Stomach (tissue), 9 donors: ENCODE data around the gene SMC1B. TPM values are rescaled to one million over a fixed set of nuclear protein-coding genes. Genes with fewer than 3 reads are reported as not detected.
"Not testable (repeated sequence)": the region's sequence is repeated elsewhere in the genome, so short reads cannot be mapped to it uniquely, and the experiment has no call there.

ENCODE experiments used
- DNase-seq, 2 donors: peaks; one replicate each; pipeline versions ENCODE4 v3.0.0 to v3.0.0-alpha.2; 2013 to 2019
- H3K27ac ChIP-seq, 5 donors: fragments of 200-600 bp in 4 of 5; sonication (generic) in 4 of 5; one replicate each; pipeline ENCODE4 v1.5.1; 2013 to 2019; ENCODE audit warnings: mild to moderate bottlenecking in 1 of 5, moderate library complexity in 1 of 5
- H3K27me3 ChIP-seq, 3 donors: fragments of 200-600 bp; sonication (generic); one replicate each; pipeline ENCODE4 v1.5.1; 2017 to 2019; ENCODE audit warnings: mixed run types in 1 of 3
- H3K36me3 ChIP-seq, 4 donors: fragments of 200-600 bp; sonication (generic); 1 replicate in 3 of 4; 2 replicates in 1 of 4; pipeline ENCODE4 v1.5.1; 2016 to 2019
- H3K4me1 ChIP-seq, 4 donors: fragments of 200-600 bp; sonication (generic); one replicate each; pipeline ENCODE4 v1.5.1; 2016 to 2019
- H3K4me3 ChIP-seq, 4 donors: fragments of 200-600 bp; sonication (generic) in 3 of 4; one replicate each; pipeline ENCODE4 v1.5.1; 2016 to 2019; ENCODE audit warnings: mild to moderate bottlenecking in 1 of 4
- H3K9me3 ChIP-seq, 4 donors: fragments of 200-600 bp; sonication (generic); one replicate each; pipeline ENCODE4 v1.5.1; 2016 to 2019
- CTCF ChIP-seq, 7 experiments: fragments of 450-650 bp in 4 of 7; fragments of 200-600 bp in 3 of 7; sonication (generic) in 3 of 7; IDR thresholded peaks; one replicate each; pipeline ENCODE4 v1.5.1; 2016 to 2019; ENCODE audit warnings: antibody characterized with exemption in 7 of 7, control low read depth in 2 of 7, mild to moderate bottlenecking in 1 of 7
- EP300 ChIP-seq: sonication (generic); formaldehyde crosslinking; IDR thresholded peaks from one replicate; pipeline ENCODE4 v1.6.1; 2017; ENCODE audit warnings: antibody characterized with exemption
- POLR2A ChIP-seq, 4 donors: fragments of 450-650 bp; IDR thresholded peaks; one replicate each; pipeline ENCODE4 v1.6.1; 2016; ENCODE audit warnings: antibody characterized with exemption in 4 of 4, control low read depth in 2 of 4, mild to moderate bottlenecking in 1 of 4, moderate library complexity in 1 of 4
- POLR2AphosphoS5 ChIP-seq, 3 donors: sonication (generic); formaldehyde crosslinking; IDR thresholded peaks; one replicate each; pipeline ENCODE4 v1.6.1; 2016; ENCODE audit warnings: antibody characterized with exemption in 3 of 3
- WGBS, 5 donors: extraction: QIAGEN DNeasy Blood & Tissue Kit in 3 of 5; methylation state at CpG; one replicate each; pipeline versions ENCODE4 v1.1.5 to v1.1.7; 2013 to 2018; 5-methylcytosine and 5-hydroxymethylcytosine counted together
- intact Hi-C: fragments of 100-400 bp; cut with DNase I; formaldehyde crosslinking; loops from one replicate; pipeline ENCODE4 v1.15.1; 2023; ENCODE audit warnings: low total_unique reads
- polyA plus RNA-seq, 3 donors: library from polyadenylated mRNA; stranded (reverse); fragments of 200-250 nt; gene quantifications; one replicate each; pipeline ENCODE4 v1.2.3, GENCODE V29; 2013
- total RNA-seq, 5 donors: library from RNA; depleted of rRNA; stranded (reverse); fragments of >200 nt; gene quantifications; one replicate each; pipeline versions ENCODE4 v1.1.0 to v1.2.3, GENCODE V29; 2014 to 2016
- donor health status: healthy with polysubstance abuse.
- donor health status: Bipolar disorder and iron deficiency.
- donor health status: healthy.

Gene SMC1B
- total and polyA plus RNA-seq, 8 donors: 0.05 TPM; not detected in 7

- Histone ChIP-seq H3K9me3 (no peaks in the 10 kb centered on the region), H3K4me1 (peaks cover 0 to 20% (median 5%) of the 10 kb centered on the region in 4 donors), H3K36me3 (peaks cover 27 to 91% (median 85%) of the 10 kb centered on the region in 4 donors), H3K27ac (no peak overlapping the region), H3K4me3 (no peak overlapping the region), H3K27me3 (no peaks in the 10 kb centered on the region)
- WGBS, 5 donors: 95 to 98% (median 96%) methylated on average over 17 to 19 of the region's 19 CpGs
- no peak for DNase-seq
- TF ChIP-seq POLR2AphosphoS5 (IDR thresholded peaks at IDR 0.05): no peak
- TF ChIP-seq POLR2A (IDR thresholded peaks at IDR 0.05): no peak
- TF ChIP-seq CTCF (IDR thresholded peaks at IDR 0.05): no peak
- TF ChIP-seq EP300: no peak
- intact Hi-C loops: no loop called here
These were observed 82.9 kb downstream of the SMC1B start for GRCh38 chr22:45330548-45330947.

GRCh38 chr22:45329530-45329936 is 83.9 kb downstream of the SMC1B start:
- no peak for TF ChIP-seq CTCF (IDR thresholded peaks at IDR 0.05)
- TF ChIP-seq POLR2AphosphoS5 (IDR thresholded peaks at IDR 0.05): no peak
- no peak for TF ChIP-seq EP300
- TF ChIP-seq POLR2A (IDR thresholded peaks at IDR 0.05): no peak
- H3K9me3 ChIP-seq: no peaks in the 10 kb centered on the region
- peaks cover 27 to 89% (median 84%) of the 10 kb centered on the region in 4 donors for H3K36me3 ChIP-seq
- intact Hi-C loops: no loop called here
- no peak overlapping the region for H3K27ac ChIP-seq
- WGBS, 5 donors: 68 to 86% (median 82%) methylated on average over 8 to 12 of the region's 12 CpGs
- no peak overlapping the region for H3K4me3 ChIP-seq
- H3K4me1 ChIP-seq: peaks cover 0 to 19% (median 3%) of the 10 kb centered on the region in 4 donors
- no peaks in the 10 kb centered on the region for H3K27me3 ChIP-seq
- DNase-seq: peak in 1 of 2 donors; percentile 76

GRCh38 chr22:45328822-45329529 is 84.4 kb downstream of the SMC1B start:
- H3K4me3 ChIP-seq: no peak overlapping the region
- DNase-seq: no peak
- H3K27ac ChIP-seq: no peak overlapping the region
- H3K9me3 ChIP-seq: no peaks in the 10 kb centered on the region
- peaks cover 0 to 23% (median 3%) of the 10 kb centered on the region in 4 donors for H3K4me1 ChIP-seq
- H3K36me3 ChIP-seq: peaks cover 33 to 89% (median 84%) of the 10 kb centered on the region in 4 donors
- H3K27me3 ChIP-seq: no peaks in the 10 kb centered on the region
- intact Hi-C loops: no loop called here
- 70 to 80% (median 75%) methylated on average over 8 of the region's 8 CpGs for WGBS, 5 donors
- TF ChIP-seq POLR2A (IDR thresholded peaks at IDR 0.05): no peak
- no peak for TF ChIP-seq POLR2AphosphoS5 (IDR thresholded peaks at IDR 0.05)
- no peak for TF ChIP-seq EP300
- TF ChIP-seq CTCF (IDR thresholded peaks at IDR 0.05): no peak

- H3K9me3 ChIP-seq, intact Hi-C loops, H3K27me3 ChIP-seq, H3K27ac ChIP-seq, H3K4me3 ChIP-seq, DNase-seq: not testable (repeated sequence)
- Histone ChIP-seq H3K4me1 (peaks cover 0 to 23% (median 4%) of the 10 kb centered on the region in 4 donors), H3K36me3 (peaks cover 40 to 91% (median 86%) of the 10 kb centered on the region in 4 donors)
- 76 to 96% (median 88%) methylated on average over 3 to 7 of the region's 8 CpGs for WGBS, 5 donors
These were observed 85.1 kb downstream of the SMC1B start for GRCh38 chr22:45328261-45328660.

GRCh38 chr22:45324311-45324711 is 89.1 kb downstream of the SMC1B start:
- Histone ChIP-seq H3K27ac (no peak overlapping the region), H3K4me1 (peaks cover 7 to 47% (median 9%) of the 10 kb centered on the region in 4 donors), H3K27me3 (no peaks in the 10 kb centered on the region), H3K4me3 (no peak overlapping the region), H3K36me3 (peaks cover 31 to 63% (median 61%) of the 10 kb centered on the region in 4 donors), H3K9me3 (no peaks in the 10 kb centered on the region)
- intact Hi-C loops: no loop called here
- DNase-seq: no peak
- 93 to 95% (median 93%) methylated on average over 12 of the region's 12 CpGs for WGBS, 5 donors
- no peak for TF ChIP-seq EP300
- no peak for TF ChIP-seq POLR2A (IDR thresholded peaks at IDR 0.05)
- no peak for TF ChIP-seq POLR2AphosphoS5 (IDR thresholded peaks at IDR 0.05)
- no peak for TF ChIP-seq CTCF (IDR thresholded peaks at IDR 0.05)
